Thyroid gland (tissue), 4 donors: ENCODE data around the gene ALKBH2. TPM values are rescaled to one million over a fixed set of nuclear protein-coding genes. Genes with fewer than 3 reads are reported as not detected.
A peak's percentile ranks its signal among the peaks of the same experiment; 100 is the strongest.

Experiments
- DNase-seq, 2 donors: peaks; one replicate each; pipeline ENCODE4 v3.0.0-alpha.2; 2019
- H3K27ac ChIP-seq, 3 donors: fragments of 200-600 bp; sonication (generic); 1 replicate in 2 of 3; 2 replicates in 1 of 3; pipeline ENCODE4 v1.5.1; 2016 to 2019; ENCODE audit warnings: mild to moderate bottlenecking in 1 of 3, moderate library complexity in 1 of 3
- H3K27me3 ChIP-seq: fragments of 200-600 bp; sonication (generic); one replicate; pipeline ENCODE4 v1.5.1; 2019
- H3K36me3 ChIP-seq, 2 donors: fragments of 200-600 bp; sonication (generic); one replicate each; pipeline ENCODE4 v1.5.1; 2016 to 2019
- H3K4me1 ChIP-seq, 2 donors: fragments of 200-600 bp; sonication (generic); one replicate each; pipeline ENCODE4 v1.5.1; 2017 to 2019
- H3K4me3 ChIP-seq, 3 donors: fragments of 200-600 bp; sonication (generic); replicated peaks in 1 of 3; 1 replicate in 2 of 3; 2 replicates in 1 of 3; pipeline ENCODE4 v1.5.1; 2016; ENCODE audit warnings: mild to moderate bottlenecking in 1 of 3
- H3K9me3 ChIP-seq: fragments of 200-600 bp; sonication (generic); one replicate; pipeline ENCODE4 v1.5.1; 2017
- POLR2A ChIP-seq, 2 donors: fragments of 450-650 bp; IDR thresholded peaks; one replicate each; pipeline ENCODE4 v1.6.1; 2017; ENCODE audit warnings: antibody characterized with exemption in 2 of 2, mild to moderate bottlenecking in 2 of 2, moderate library complexity in 1 of 2
- WGBS, 2 donors: methylation state at CpG; one replicate each; pipeline ENCODE4 v1.1.5; 2017; 5-methylcytosine and 5-hydroxymethylcytosine counted together
- intact Hi-C: fragments of 100-400 bp; cut with DNase I; formaldehyde crosslinking; loops from one replicate; pipeline ENCODE4 v1.15.1; 2023
- total RNA-seq, 4 donors: library from RNA; depleted of rRNA; stranded (reverse); fragments of >200 nt; gene quantifications; one replicate each; pipeline ENCODE4 v1.2.3, GENCODE V29; 2016
- TF ChIP-seq, protein P1 (sequence below), 6 experiments: fragments of 200-600 bp in 3 of 6; fragments of 450-650 bp in 3 of 6; sonication (generic) in 3 of 6; IDR thresholded peaks; one replicate each; pipeline ENCODE4 v1.5.1; 2016 to 2019; ENCODE audit warnings: antibody characterized with exemption in 6 of 6, mild to moderate bottlenecking in 2 of 6, inconsistent platforms in 1 of 6, moderate library complexity in 1 of 6

Gene ALKBH2
- total RNA-seq, 4 donors from 2014 or later = 7.6 to 34.5 (median 16.7) TPM

DNA sequence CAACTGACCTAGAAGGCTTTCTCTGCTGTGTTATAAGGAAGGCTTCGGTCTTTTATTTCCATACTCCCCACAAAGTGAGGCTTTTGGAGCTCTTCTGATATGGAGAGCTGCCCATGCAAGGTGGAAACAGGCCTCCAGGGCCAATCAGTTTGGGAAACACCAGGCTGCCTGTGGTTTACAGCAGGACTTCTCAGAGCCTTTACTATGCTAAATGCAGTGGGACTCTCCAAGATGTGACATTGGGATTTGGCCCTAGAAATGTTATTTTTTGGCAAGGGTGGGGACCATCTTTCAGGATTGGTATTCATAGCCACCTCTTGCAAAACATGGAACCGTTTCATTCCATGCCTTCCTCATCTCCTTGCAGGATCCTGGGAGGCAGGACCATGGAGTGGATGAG is 26.8 kb upstream of the ALKBH2 start:
- peak overlapping the region in 1 of 3 donors; percentile 98 for H3K27ac ChIP-seq

DNA sequence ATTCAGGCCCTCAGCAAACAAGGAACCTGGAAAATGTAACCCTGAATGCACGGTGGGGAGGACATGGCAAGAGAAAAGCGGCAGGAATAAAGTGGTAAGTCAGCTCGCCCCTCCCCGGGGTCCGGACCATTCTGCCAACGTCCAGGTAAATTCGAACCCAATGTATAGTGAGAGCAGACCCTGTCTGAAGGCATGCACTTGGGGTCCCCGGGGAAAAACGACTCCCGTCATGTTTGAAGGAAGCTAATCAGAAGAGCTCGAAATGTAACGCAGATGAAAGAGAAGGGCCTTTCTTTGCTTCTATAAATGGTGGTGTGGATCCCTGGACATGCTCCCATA is 23.3 kb upstream of the ALKBH2 start:
- DNase-seq = no peak
- Histone ChIP-seq H3K9me3 (no peaks in the 10 kb centered on the region), H3K27ac (peak overlapping the region; percentile 88 to 98 (median 97)), H3K27me3 (no peaks in the 10 kb centered on the region), H3K4me1 (peaks cover 57 to 85% of the 10 kb centered on the region in 2 donors), H3K4me3 (no peak overlapping the region), H3K36me3 (no peaks in the 10 kb centered on the region)
- WGBS, 2 donors = 59 to 62% methylated on average over 12 of the region's 12 CpGs
- TF ChIP-seq, protein P1, sequence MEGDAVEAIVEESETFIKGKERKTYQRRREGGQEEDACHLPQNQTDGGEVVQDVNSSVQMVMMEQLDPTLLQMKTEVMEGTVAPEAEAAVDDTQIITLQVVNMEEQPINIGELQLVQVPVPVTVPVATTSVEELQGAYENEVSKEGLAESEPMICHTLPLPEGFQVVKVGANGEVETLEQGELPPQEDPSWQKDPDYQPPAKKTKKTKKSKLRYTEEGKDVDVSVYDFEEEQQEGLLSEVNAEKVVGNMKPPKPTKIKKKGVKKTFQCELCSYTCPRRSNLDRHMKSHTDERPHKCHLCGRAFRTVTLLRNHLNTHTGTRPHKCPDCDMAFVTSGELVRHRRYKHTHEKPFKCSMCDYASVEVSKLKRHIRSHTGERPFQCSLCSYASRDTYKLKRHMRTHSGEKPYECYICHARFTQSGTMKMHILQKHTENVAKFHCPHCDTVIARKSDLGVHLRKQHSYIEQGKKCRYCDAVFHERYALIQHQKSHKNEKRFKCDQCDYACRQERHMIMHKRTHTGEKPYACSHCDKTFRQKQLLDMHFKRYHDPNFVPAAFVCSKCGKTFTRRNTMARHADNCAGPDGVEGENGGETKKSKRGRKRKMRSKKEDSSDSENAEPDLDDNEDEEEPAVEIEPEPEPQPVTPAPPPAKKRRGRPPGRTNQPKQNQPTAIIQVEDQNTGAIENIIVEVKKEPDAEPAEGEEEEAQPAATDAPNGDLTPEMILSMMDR (IDR thresholded peaks at IDR 0.05) = no peak
- TF ChIP-seq POLR2A (IDR thresholded peaks at IDR 0.05) = no peak
- intact Hi-C loops = no loop called here

More for the DNA sequence above, 26.8 kb upstream of the ALKBH2 start:
- WGBS, 2 donors = 55 to 78% methylated on average over 2 of the region's 2 CpGs
- Histone ChIP-seq H3K36me3 (no peaks in the 10 kb centered on the region), H3K4me1 (peaks cover 30 to 67% of the 10 kb centered on the region in 2 donors), H3K4me3 (no peak overlapping the region), H3K27me3 (no peaks in the 10 kb centered on the region), H3K9me3 (no peaks in the 10 kb centered on the region)
- TF ChIP-seq, protein P1 (IDR thresholded peaks at IDR 0.05) = no peak
- TF ChIP-seq POLR2A (IDR thresholded peaks at IDR 0.05) = no peak
- no peak for DNase-seq
- intact Hi-C loops = no loop called here

DNA sequence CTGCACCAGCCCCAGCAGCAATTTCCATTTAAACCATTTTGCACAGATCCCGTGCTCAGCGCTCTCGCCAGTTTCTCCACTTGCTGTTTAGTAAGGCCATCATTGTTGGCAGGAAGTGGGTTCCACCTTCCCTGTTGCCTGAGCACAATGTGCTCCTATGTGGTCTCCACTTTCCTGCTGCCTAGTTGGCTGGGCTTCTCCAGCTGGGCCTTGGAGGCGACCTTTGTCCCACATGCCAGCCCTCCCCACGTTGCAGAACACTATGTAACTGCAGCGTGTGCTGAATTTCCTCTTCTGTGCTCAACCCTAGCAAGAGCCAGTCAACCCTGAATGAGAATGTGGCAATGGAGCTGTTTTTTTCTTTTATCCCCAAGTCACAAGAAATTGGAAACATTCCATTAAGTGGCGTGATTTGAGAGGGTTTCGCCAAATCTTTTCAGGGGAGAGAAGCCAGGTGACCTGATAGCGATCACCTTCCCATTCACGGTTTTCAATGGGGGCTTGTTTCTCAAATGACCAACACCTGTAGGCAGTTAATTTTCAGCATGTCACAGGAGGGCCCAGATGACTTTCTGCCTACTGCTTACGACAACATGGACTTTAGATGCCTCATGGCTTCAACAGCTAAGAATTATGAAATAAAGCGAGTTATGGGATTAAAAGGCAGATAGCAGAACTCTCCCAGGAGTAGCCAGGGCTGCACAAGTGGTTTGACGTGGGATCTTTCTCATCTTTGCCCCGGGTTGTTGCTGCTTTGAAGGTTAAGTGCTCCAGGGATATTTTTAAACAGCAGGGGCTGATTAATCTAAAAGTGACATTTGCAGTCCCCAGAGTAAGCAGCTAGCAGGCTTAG is 22.7 kb upstream of the ALKBH2 start, which contains the start of gene ACACB:
Gene ACACB (plus strand): TSS at position 830 of the 853 bp plus-strand sequence. CDS start 22,819 bp downstream, outside the sequence.
- DNase-seq = peak; percentile 95 to 96
- Histone ChIP-seq H3K27me3 (no peaks in the 10 kb centered on the region), H3K4me1 (peaks cover 57 to 85% of the 10 kb centered on the region in 2 donors), H3K27ac (peak within 1 kb of the TSS; percentile 88 to 98 (median 97)), H3K9me3 (no peaks in the 10 kb centered on the region), H3K36me3 (no peaks in the 10 kb centered on the region), H3K4me3 (no peak within 1 kb of the TSS)
- 22 to 37% methylated on average over 14 of the region's 14 CpGs for WGBS, 2 donors
- TF ChIP-seq POLR2A (IDR thresholded peaks at IDR 0.05) = peak in 1 of 2 donors; percentile 67
- TF ChIP-seq, protein P1 (IDR thresholded peaks at IDR 0.05) = peak in 1 of 6 experiments; percentile 14
- intact Hi-C loops = no loop called here

DNA sequence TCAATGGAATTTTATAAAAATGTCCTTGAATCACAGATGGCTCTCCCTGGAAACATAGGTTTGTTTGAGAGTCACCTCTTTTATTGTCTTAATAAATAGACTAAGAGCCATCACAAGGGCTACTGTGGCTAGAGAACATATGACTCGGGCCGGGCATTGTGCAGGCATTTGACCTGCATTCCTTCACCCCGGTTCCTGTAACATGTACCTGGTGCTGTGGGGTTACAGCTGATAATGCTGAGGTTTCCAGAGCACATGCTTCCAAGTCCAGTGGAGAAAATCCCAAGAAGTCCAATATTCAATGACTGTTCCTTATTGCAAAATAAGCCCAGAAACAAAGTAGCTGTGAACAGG is 22.1 kb upstream of the ALKBH2 start:
- no peak for DNase-seq
- H3K9me3 ChIP-seq = no peaks in the 10 kb centered on the region
- H3K27ac ChIP-seq = peak overlapping the region; percentile 88 to 98 (median 97)
- H3K4me3 ChIP-seq = no peak overlapping the region
- intact Hi-C loops = no loop called here
- TF ChIP-seq, protein P1 (IDR thresholded peaks at IDR 0.05) = no peak
- no peaks in the 10 kb centered on the region for H3K27me3 ChIP-seq
- no peaks in the 10 kb centered on the region for H3K36me3 ChIP-seq
- WGBS, 2 donors = 48 to 58% methylated on average over 3 of the region's 3 CpGs
- H3K4me1 ChIP-seq = peaks cover 60 to 87% of the 10 kb centered on the region in 2 donors

DNA sequence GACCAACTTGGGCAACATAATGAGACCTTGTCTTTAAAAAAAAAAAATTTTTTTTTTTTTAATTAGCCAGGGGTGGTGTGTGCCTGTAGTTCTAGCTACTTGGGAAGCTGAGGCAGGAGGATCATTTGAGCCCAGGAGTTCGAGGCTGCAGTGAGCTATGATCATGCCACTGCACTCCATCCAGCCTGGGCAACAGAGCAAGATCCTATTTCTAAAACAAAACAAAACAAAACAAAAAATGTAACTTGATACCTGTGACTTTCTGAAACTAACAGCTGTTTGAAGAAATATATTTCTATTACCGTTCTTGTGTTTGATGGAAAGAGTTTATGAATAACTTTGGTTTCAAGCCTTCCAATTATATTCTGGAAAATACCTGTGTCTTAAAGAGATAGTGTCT is 21.4 kb upstream of the ALKBH2 start:
- TF ChIP-seq, protein P1 (IDR thresholded peaks at IDR 0.05) = no peak
- no peak for TF ChIP-seq POLR2A (IDR thresholded peaks at IDR 0.05)
- intact Hi-C loops = no loop called here
- H3K9me3 ChIP-seq = no peaks in the 10 kb centered on the region
- 57 to 62% methylated on average over 2 of the region's 2 CpGs for WGBS, 2 donors
- no peak for DNase-seq
- no peaks in the 10 kb centered on the region for H3K27me3 ChIP-seq
- H3K27ac ChIP-seq = peak overlapping the region; percentile 88 to 98 (median 97)
- peaks cover 66 to 87% of the 10 kb centered on the region in 2 donors for H3K4me1 ChIP-seq
- no peak overlapping the region for H3K4me3 ChIP-seq
- H3K36me3 ChIP-seq = no peaks in the 10 kb centered on the region
